Measurements from ENCODE around the gene KCNMA1. TPM values are rescaled to one million over a fixed set of nuclear protein-coding genes. Genes with fewer than 3 reads are reported as not detected.

Gene KCNMA1
- total RNA-seq, 1 experiment from 2014 or later, result 20.7 TPM

GRCh38 chr10:77162697-77163096 lies 474.9 kb downstream of the KCNMA1 start:
- H3K36me3 ChIP-seq (ENCODE audit: control insufficient read depth, insufficient read depth, low read length), result no peaks in the 10 kb centered on the region
- TF ChIP-seq, protein P1, sequence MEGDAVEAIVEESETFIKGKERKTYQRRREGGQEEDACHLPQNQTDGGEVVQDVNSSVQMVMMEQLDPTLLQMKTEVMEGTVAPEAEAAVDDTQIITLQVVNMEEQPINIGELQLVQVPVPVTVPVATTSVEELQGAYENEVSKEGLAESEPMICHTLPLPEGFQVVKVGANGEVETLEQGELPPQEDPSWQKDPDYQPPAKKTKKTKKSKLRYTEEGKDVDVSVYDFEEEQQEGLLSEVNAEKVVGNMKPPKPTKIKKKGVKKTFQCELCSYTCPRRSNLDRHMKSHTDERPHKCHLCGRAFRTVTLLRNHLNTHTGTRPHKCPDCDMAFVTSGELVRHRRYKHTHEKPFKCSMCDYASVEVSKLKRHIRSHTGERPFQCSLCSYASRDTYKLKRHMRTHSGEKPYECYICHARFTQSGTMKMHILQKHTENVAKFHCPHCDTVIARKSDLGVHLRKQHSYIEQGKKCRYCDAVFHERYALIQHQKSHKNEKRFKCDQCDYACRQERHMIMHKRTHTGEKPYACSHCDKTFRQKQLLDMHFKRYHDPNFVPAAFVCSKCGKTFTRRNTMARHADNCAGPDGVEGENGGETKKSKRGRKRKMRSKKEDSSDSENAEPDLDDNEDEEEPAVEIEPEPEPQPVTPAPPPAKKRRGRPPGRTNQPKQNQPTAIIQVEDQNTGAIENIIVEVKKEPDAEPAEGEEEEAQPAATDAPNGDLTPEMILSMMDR (IDR thresholded peaks at IDR 0.05; ENCODE audit: insufficient read depth in 1 of 2, low read depth in 1 of 2, low read length in 1 of 2, severe bottlenecking in 1 of 2, unreplicated experiment in 1 of 2), result no peak
- BruUV-seq (replicated peaks), result no TSS peak
- no peaks in the 10 kb centered on the region for H3K27me3 Mint-ChIP-seq (ENCODE audit: insufficient read depth, unreplicated experiment)
- ChIA-PET POLR2A (no interaction called here), CTCF (interaction anchor here (0.8 kb wide), 1 partner anchor 472 kb away, joined by 3 read pairs; no protein-coding TSS in a partner anchor)
- intact Hi-C loops (cut with micrococcal nuclease; ENCODE audit: unreplicated experiment), result no loop called here
- no peak for DNase-seq
- H3K9me3 Mint-ChIP-seq (ENCODE audit: unreplicated experiment), result no peaks in the 10 kb centered on the region
- no peak overlapping the region for H3K4me3 Mint-ChIP-seq (ENCODE audit: unreplicated experiment)
- no peaks in the 10 kb centered on the region for H3K36me3 Mint-ChIP-seq (ENCODE audit: insufficient read depth, unreplicated experiment)
- H3K4me1 ChIP-seq, result peaks cover 7% of the 10 kb centered on the region; the same call in 1 of the 2 replicates
- no peak overlapping the region for H3K27ac Mint-ChIP-seq (ENCODE audit: unreplicated experiment)
- peaks cover 26% of the 10 kb centered on the region for H3K4me1 Mint-ChIP-seq (ENCODE audit: low read depth, unreplicated experiment)
- no peaks in the 10 kb centered on the region for H3K9me3 ChIP-seq
- no peak overlapping the region for H3K4me3 ChIP-seq (ENCODE audit: low read depth, low read length)
- H3K27me3 ChIP-seq (replicated peaks; ENCODE audit: control insufficient read depth, insufficient read depth, low read length), result no peaks in the 10 kb centered on the region

DNA sequence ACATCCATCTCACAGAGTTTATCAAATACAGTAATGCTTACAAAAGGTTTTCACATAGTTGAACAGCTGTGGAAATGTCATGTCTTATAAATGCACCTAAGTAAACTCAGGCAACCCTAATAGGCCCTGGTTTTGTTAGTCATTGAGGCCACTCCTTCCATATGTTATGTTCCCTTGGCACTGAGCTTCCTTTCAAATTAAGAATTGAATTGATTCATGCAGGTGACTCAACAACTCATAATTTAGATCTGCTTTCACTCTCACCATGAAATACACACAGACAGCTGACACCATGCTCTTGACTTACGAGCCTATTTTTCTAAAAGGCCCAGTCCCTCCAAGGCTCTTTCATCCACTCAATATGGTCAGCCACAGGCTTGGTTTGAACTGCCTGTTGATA lies 476.9 kb downstream of the KCNMA1 start:
- ChIA-PET CTCF (interaction anchor here (1.7 kb wide), 1 partner anchor 551 kb away, joined by 5 read pairs; no protein-coding TSS in a partner anchor), POLR2A (no interaction called here)
- Histone ChIP-seq H3K36me3 (ENCODE audit: control insufficient read depth, insufficient read depth, low read length) (no peaks in the 10 kb centered on the region), H3K27me3 (replicated peaks; ENCODE audit: control insufficient read depth, insufficient read depth, low read length) (no peaks in the 10 kb centered on the region), H3K9me3 (no peaks in the 10 kb centered on the region), H3K4me1 (peaks cover 22% of the 10 kb centered on the region), H3K4me3 (ENCODE audit: low read depth, low read length) (no peak overlapping the region)
- Mint-ChIP-seq H3K4me1 (ENCODE audit: low read depth, unreplicated experiment) (peaks cover 24% of the 10 kb centered on the region), H3K4me3 (ENCODE audit: unreplicated experiment) (no peak overlapping the region), H3K36me3 (ENCODE audit: insufficient read depth, unreplicated experiment) (no peaks in the 10 kb centered on the region), H3K27ac (ENCODE audit: unreplicated experiment) (no peak overlapping the region), H3K9me3 (ENCODE audit: unreplicated experiment) (no peaks in the 10 kb centered on the region), H3K27me3 (ENCODE audit: insufficient read depth, unreplicated experiment) (no peaks in the 10 kb centered on the region)
- no peak for DNase-seq
- no TSS peak for BruUV-seq (replicated peaks)
- intact Hi-C loops (cut with micrococcal nuclease; ENCODE audit: unreplicated experiment), result no loop called here
- TF ChIP-seq, protein P1 (IDR thresholded peaks at IDR 0.05; ENCODE audit: insufficient read depth in 1 of 2, low read depth in 1 of 2, low read length in 1 of 2, severe bottlenecking in 1 of 2, unreplicated experiment in 1 of 2), result no peak

DNA sequence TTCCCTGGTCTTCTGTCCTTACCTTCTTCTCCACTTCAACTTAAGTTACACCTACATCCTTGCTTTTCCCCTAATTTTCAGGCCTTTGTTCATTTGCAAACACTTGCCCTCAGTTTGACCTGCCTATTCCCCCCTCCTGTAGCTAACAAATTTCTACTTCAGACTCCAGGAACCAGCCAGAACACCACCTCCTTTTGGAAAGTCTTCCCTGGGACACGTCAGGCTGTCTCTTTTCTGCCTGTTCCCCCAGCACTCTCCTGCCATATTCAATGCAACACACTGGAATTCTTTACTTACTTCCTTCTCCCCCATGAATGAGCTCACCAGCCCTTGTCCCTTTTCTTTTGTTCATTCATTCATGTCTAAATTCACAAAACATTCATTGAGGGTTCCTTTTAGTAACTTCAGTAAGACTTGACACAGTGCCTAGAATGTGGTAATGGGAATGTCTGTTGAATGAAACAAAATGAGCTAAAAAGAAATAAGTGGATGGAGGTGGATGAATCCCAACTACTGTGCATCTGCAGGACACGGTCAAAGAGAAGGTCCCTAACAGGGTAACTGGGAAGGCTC lies 478.0 kb downstream of the KCNMA1 start:
- H3K27me3 ChIP-seq (replicated peaks; ENCODE audit: control insufficient read depth, insufficient read depth, low read length), result no peaks in the 10 kb centered on the region
- ChIA-PET POLR2A (no interaction called here), CTCF (no interaction called here)
- no peak for DNase-seq
- no peaks in the 10 kb centered on the region for H3K9me3 ChIP-seq
- BruUV-seq (replicated peaks), result no TSS peak
- Mint-ChIP-seq H3K9me3 (ENCODE audit: unreplicated experiment) (no peaks in the 10 kb centered on the region), H3K4me1 (ENCODE audit: low read depth, unreplicated experiment) (peaks cover 19% of the 10 kb centered on the region), H3K36me3 (ENCODE audit: insufficient read depth, unreplicated experiment) (no peaks in the 10 kb centered on the region), H3K27me3 (ENCODE audit: insufficient read depth, unreplicated experiment) (no peaks in the 10 kb centered on the region), H3K27ac (ENCODE audit: unreplicated experiment) (no peak overlapping the region), H3K4me3 (ENCODE audit: unreplicated experiment) (no peak overlapping the region)
- H3K4me3 ChIP-seq (ENCODE audit: low read depth, low read length), result no peak overlapping the region
- intact Hi-C loops (cut with micrococcal nuclease; ENCODE audit: unreplicated experiment), result no loop called here
- TF ChIP-seq, protein P1 (IDR thresholded peaks at IDR 0.05; ENCODE audit: insufficient read depth in 1 of 2, low read depth in 1 of 2, low read length in 1 of 2, severe bottlenecking in 1 of 2, unreplicated experiment in 1 of 2), result no peak
- peaks cover 20% of the 10 kb centered on the region for H3K4me1 ChIP-seq
- H3K36me3 ChIP-seq (ENCODE audit: control insufficient read depth, insufficient read depth, low read length), result no peaks in the 10 kb centered on the region
